ENCODE measurements around the gene ABO.
"Not testable (repeated sequence)": the region's sequence is repeated elsewhere in the genome, so short reads cannot be mapped to it uniquely, and the experiment has no call there.

The ABO gene

GRCh38 chr9:133276923-133277322, 1.9 kb upstream of the ABO start:
- H3K4me3 ChIP-seq (ENCODE audit: low read depth, low read length) = no peak overlapping the region
- TF ChIP-seq, protein P1, sequence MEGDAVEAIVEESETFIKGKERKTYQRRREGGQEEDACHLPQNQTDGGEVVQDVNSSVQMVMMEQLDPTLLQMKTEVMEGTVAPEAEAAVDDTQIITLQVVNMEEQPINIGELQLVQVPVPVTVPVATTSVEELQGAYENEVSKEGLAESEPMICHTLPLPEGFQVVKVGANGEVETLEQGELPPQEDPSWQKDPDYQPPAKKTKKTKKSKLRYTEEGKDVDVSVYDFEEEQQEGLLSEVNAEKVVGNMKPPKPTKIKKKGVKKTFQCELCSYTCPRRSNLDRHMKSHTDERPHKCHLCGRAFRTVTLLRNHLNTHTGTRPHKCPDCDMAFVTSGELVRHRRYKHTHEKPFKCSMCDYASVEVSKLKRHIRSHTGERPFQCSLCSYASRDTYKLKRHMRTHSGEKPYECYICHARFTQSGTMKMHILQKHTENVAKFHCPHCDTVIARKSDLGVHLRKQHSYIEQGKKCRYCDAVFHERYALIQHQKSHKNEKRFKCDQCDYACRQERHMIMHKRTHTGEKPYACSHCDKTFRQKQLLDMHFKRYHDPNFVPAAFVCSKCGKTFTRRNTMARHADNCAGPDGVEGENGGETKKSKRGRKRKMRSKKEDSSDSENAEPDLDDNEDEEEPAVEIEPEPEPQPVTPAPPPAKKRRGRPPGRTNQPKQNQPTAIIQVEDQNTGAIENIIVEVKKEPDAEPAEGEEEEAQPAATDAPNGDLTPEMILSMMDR (IDR thresholded peaks at IDR 0.05; ENCODE audit: borderline replicate concordance, insufficient read depth, low read depth, low read length) = no peak

GRCh38 chr9:133276001-133276884, 1.2 kb upstream of the ABO start:
- TF ChIP-seq, protein P1 (IDR thresholded peaks at IDR 0.05; ENCODE audit: borderline replicate concordance, insufficient read depth, low read depth, low read length) = no peak
- no peak overlapping the region for H3K4me3 ChIP-seq (ENCODE audit: low read depth, low read length)

DNA sequence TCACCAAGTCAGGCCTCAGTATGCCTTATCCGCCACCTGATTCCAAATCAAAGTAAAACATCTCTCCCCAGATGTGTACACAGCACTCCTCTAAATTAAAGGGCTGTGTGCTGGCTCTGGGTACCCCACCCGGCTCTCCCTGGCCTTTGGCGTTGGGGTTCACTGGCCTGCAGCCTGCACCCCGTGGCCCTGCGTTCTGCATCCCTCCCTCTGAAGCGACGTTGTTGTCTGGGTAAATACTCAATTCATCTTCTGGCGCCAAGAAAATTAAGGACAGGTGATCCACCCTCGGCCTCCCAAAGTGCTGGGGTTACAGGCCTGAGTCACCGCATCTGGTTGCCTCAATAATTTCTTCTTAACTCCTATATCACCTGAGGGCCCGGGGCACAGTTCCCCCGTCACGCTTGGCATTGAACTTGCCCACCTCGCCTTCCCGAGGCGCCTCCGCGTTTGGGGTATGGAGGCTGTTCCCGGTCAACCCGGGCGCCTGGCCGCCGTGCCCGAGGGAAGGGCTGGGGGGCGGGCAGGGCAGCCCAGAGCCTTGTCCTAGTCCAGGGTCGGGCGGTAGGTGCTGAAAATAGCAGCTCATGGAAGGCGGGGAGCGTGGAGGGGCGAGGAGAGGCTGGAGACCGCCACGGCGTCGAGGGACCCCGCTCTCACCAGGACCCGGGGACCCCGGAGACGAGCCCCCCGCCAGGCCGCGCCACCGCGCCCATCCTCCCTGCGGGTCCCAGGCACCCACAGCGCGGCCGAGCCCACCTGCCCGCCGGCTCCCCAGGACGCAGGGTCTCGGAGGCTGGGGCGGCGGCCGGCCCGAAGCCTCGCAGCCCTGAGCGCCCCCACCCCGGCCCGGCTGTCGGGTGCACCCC, 531 bp downstream of the ABO start:
- H3K4me3 ChIP-seq (ENCODE audit: low read depth, low read length) = no peak overlapping the region
- TF ChIP-seq, protein P1 (IDR thresholded peaks at IDR 0.05; ENCODE audit: borderline replicate concordance, insufficient read depth, low read depth, low read length) = no peak

- H3K4me3 ChIP-seq (ENCODE audit: low read depth, low read length) = no peak overlapping the region
- TF ChIP-seq, protein P1 (IDR thresholded peaks at IDR 0.05; ENCODE audit: borderline replicate concordance, insufficient read depth, low read depth, low read length) = no peak
Observed at GRCh38 chr9:133273819-133274218, 1.2 kb downstream of the ABO start.

DNA sequence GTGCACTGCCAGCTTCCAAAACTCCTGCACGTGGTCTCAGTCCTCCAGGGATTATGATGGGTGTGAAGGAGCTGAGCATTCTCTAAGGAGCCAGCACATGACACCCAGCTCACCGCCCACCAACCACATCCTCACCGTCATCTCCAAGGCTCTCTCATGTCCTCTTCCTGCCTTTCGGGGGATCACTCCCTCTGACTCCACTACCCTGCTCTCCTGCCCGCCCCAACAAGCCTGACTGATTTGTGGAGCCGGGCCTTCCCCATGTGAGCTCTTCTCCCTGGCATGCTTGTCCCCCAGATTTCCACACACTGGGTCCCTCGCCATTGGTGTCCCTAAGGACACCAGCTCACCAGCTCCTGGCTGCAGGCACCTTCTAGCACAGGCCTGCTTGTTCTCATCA, 1.9 kb downstream of the ABO start:
- TF ChIP-seq, protein P1 (IDR thresholded peaks at IDR 0.05; ENCODE audit: borderline replicate concordance, insufficient read depth, low read depth, low read length) = no peak

GRCh38 chr9:133269537-133270362, 5.3 kb downstream of the ABO start:
- TF ChIP-seq, protein P1 (IDR thresholded peaks at IDR 0.05; ENCODE audit: borderline replicate concordance, insufficient read depth, low read depth, low read length) = no peak

More for the DNA sequence above, 1.9 kb downstream of the ABO start:
- no peak overlapping the region for H3K4me3 ChIP-seq (ENCODE audit: low read depth, low read length)

GRCh38 chr9:133269136-133269535, 5.9 kb downstream of the ABO start:
- H3K4me3 ChIP-seq (ENCODE audit: low read depth, low read length) = not testable (repeated sequence)

More at GRCh38 chr9:133269537-133270362, 5.3 kb downstream of the ABO start:
- no peak overlapping the region for H3K4me3 ChIP-seq (ENCODE audit: low read depth, low read length)
